Right ventricle myocardium inferior (tissue), 1 donor: ENCODE measurements around the gene PC. TPM values are rescaled to one million over a fixed set of nuclear protein-coding genes. Genes with fewer than 3 reads are reported as not detected.

Experiments used
- ATAC-seq: fragments of 200-7000 bp; cut with Tn5 transposase; one replicate; pipeline ENCODE4 v1.9.1; 2020; ENCODE audit warnings: mild to moderate bottlenecking, moderate library complexity
- DNase-seq: peaks from one replicate; pipeline ENCODE4 v3.0.0; 2021; ENCODE audit errors: missing footprints
- intact Hi-C: fragments of 100-400 bp; cut with DNase I; formaldehyde crosslinking; loops from one replicate; pipeline ENCODE4 v1.11.0; 2022
- total RNA-seq: library from RNA; stranded (reverse); fragmentation: NEBNext Ultra II Directional; extraction: Animal tissue kit (Norgen Biotek cat#: 25700); gene quantifications from one replicate; pipeline ENCODE4 v1.2.1, GENCODE V29; 2021
- donor health status: DM: no; HTN: yes; CAD: no; lungs with severe emphysema.

The PC gene
- total RNA-seq, 1 donor from 2014 or later = 7.5 TPM

GRCh38 chr11:66864172-66864901, 93.8 kb downstream of the PC start:
- intact Hi-C loops = no loop called here
- no peak for DNase-seq
- ATAC-seq = no peak

DNA sequence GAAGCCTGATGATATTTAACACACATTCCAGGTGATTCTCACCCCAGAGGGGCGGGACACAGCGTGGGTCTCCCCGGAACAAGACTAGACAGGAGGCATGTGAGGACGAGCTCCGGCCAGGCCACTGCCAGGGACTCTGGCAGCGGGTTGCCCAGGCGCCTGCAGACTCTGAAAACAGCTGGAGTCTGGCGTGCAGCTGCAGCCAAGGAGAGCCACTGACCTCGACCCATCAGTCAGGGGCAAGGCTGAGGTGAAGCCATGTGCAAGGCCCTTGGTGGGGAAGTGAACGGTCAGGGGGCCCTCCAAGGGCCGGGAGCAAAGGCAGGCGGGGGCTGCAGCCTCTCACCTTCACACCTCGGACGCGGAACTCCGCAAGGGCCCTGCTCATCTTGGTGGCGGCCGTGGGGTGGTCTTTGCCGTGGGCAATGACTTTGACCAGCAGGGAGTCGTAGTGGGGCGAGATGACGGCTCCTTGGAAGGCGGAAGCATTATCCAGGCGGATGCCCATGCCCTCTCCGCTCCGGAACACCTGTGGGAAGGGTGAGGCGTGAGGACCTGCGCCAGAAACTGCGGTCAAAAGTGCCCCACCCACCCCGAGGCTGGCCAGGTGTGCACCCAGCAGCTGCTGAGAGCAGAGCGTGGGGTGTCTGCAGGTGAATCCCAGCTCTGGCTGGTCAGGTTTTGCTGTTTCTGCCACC, 94.6 kb downstream of the PC start:
- ATAC-seq (no peak), DNase-seq (no peak)
- intact Hi-C loops = no loop called here

- intact Hi-C loops = no loop called here
- no peak for DNase-seq
- no peak for ATAC-seq
Measured at GRCh38 chr11:66862559-66863037, 95.6 kb downstream of the PC start.

- DNase-seq (no peak), ATAC-seq (no peak)
- intact Hi-C loops = no loop called here
Measured at GRCh38 chr11:66861774-66862558, 96.2 kb downstream of the PC start.

DNA sequence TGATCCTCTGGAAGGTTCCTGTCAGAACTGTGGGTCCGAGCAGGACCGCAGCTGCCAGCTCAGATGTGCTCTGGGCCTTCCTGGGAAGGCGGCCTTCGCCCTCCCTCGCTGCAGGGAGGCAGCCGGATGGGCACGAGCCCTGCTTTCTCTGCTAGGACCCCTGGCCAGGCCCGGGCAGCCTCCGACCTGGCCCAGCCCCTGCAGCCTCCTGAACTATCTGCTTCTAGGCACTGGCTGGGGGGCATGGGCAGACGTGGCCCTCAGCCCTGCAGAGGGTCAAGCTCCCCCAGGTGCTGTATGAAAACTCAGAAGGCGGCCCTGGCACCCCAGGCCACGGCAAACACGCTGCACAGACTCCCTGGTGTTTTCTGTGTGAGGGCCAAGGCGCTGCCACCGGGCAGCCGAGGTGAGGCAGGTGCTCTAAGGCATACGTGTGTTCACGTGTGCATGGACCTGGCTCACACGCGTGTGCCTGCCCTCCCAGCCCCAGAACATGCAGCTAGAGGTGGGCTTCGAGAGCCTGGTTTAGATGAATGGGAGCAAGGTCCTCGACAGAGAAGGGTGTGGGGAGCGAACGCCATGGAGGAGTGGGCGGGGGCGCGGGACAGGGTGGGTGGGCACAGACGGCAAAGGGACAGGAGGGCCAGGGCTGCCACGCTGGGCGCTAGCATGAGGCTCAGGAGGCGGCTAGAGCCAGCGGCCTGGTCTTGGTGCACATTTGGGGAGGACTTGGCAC, 97.0 kb downstream of the PC start:
- ATAC-seq = no peak
- intact Hi-C loops = no loop called here
- DNase-seq = no peak

GRCh38 chr11:66860449-66860831, 97.7 kb downstream of the PC start:
- intact Hi-C loops = no loop called here
- DNase-seq (no peak), ATAC-seq (no peak)

- ATAC-seq (no peak), DNase-seq (no peak)
Measured at GRCh38 chr11:66859686-66860448, 98.3 kb downstream of the PC start.

DNA sequence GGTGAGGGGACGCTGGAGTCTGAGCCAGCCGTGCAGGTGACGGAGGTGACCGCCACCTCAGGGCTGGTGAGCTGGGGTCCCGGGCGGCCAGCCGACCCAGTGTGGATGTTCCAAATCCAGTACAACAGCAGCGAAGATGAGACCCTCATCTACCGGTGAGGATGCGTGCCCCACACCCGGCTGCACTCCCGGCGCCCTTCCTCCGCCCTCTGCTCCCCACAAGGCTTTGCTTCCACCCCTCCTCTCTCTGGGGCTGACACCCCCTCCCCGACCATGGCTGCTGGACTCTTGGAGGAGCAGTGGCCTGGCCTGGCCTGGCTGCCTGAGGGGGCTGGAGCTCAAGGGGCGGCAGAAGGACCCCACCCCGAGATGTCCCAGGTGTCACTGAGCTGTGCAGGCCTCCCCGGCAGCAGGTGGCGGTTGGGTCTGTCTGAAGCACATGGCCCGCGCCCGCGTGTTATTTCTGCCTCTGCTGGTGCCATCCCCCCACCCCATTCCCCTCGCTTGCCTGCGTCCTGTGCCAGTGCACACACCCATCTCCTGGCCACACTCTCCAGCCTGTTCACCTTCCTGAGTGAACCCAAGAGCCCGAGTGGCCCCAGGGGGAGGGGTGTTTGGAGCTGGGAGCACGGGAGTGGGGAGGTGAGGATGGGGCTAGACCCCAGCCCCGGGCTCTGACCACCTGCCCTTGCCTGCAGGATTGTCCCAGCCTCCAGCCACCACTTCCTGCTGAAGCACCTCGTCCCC, 99.1 kb downstream of the PC start:
- ATAC-seq = no peak
- no peak for DNase-seq
- intact Hi-C loops = loop anchor here (5.0 kb wide), 1 partner anchor 98 kb away; the partner anchor contains the start of gene PC

More at GRCh38 chr11:66859686-66860448, 98.3 kb downstream of the PC start:
- intact Hi-C loops = loop anchor here (5.0 kb wide), 1 partner anchor 97 kb away; the partner anchor contains the start of gene PC

- ATAC-seq (no peak), DNase-seq (no peak)
- intact Hi-C loops = loop anchor here (5.0 kb wide), 1 partner anchor 99 kb away; the partner anchor contains the start of gene PC
Measured at GRCh38 chr11:66858186-66858938, 99.8 kb downstream of the PC start.

DNA sequence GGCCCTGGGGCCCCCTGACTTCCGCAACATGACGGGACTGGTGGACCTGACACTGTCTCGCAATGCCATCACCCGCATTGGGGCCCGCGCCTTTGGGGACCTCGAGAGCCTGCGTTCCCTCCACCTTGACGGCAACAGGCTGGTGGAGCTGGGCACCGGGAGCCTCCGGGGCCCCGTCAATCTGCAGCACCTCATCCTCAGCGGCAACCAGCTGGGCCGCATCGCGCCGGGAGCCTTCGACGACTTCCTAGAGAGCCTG, 100.3 kb downstream of the PC start:
- no peak for ATAC-seq
- intact Hi-C loops = loop anchor here (5.0 kb wide), 1 partner anchor 99 kb away; the partner anchor contains the start of gene PC
- no peak for DNase-seq

DNA sequence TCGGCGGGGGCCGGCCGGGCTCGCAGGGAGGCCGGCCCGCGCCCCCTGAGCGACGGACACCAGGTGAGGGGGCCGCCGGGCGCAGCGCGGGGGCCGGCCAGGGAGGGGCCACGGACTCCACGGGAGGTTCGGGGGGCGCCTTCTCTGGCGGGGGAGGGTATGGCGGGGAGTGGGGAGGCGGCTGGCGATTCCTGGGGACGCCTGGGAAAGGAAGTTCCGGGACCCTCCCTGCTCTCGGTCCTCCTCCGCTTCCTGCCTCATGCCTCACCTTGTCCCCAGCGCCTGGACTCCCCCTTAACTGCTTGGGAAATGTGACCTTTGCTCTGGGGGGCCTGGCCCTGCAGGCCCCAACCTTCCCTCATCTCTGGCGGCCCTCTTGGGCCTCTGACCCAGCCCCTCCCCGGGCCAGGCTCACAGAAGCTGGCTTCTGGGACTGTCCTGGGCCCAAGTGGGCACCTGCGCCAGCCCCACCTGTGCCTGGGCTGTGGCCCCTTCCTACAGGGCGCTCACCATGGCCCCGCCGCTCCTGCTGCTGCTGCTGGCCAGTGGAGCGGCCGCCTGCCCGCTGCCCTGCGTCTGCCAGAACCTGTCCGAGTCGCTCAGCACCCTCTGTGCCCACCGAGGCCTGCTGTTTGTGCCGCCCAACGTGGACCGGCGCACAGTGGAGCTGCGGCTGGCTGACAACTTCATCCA, 100.8 kb downstream of the PC start:
- ATAC-seq (no peak), DNase-seq (no peak)
- intact Hi-C loops = loop anchor here (5.0 kb wide), 1 partner anchor 100 kb away; the partner anchor contains the start of gene PC

- intact Hi-C loops = loop anchor here (5.0 kb wide), 1 partner anchor 101 kb away; the partner anchor contains the start of gene PC
- DNase-seq = peak; percentile 82
Measured at GRCh38 chr11:66856496-66857233, 101.5 kb downstream of the PC start, which contains the start of gene LRFN4. LRFN4 (plus strand) TSS chr11:66857064; CDS start chr11:66857745, 681 bp downstream.

DNA sequence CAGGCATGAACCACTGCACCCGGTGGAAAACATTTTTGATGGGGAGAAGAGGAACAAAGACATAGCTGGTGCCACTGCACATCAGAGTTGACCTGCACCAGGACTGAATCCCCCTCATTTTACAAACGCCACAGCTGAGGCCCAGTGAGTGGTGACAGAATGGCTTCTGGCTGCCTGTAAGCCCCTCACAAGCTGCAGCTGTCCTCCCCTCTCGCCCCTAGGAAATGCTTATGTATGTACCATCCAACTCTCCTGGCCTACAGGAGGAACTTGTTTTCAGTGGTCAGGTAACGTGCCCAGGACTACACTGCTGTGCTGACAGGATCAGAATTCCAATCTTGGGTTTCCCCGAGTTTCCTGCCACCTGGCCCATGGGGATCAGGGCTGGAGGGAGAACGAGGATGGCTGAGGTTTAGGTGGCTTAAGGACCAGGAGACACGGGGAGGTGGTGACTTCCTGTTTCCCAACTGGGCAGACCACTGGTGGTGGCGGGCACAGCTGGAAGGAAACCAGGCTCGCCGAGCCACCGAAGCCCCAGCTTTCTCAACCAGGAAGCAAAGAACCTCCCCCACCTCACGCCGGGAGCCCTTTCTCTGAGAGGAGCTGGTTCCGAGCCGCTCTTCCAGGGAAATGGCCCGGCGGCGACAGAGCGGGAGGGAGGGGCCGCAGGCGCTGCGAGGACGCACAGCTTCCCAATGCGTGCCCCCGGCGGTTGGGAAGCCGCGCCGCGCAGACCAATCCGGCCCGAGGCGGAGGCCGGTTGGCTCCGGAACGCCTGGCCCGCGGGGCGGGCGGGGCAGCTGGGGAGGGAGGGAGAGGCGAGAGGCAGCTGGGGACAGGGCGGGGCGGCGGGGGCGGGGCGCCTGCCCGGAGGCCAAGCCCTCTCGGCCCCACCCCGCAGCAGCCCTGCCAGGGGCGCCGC, 102.3 kb downstream of the PC start:
- intact Hi-C loops = loop anchor here (5.0 kb wide), 1 partner anchor 101 kb away; the partner anchor contains the start of gene PC
- peak; percentile 97 for DNase-seq
- ATAC-seq = peak; percentile 96

More at GRCh38 chr11:66856496-66857233, 101.5 kb downstream of the PC start, which contains the start of gene LRFN4:
- ATAC-seq = peak; percentile 12

DNA sequence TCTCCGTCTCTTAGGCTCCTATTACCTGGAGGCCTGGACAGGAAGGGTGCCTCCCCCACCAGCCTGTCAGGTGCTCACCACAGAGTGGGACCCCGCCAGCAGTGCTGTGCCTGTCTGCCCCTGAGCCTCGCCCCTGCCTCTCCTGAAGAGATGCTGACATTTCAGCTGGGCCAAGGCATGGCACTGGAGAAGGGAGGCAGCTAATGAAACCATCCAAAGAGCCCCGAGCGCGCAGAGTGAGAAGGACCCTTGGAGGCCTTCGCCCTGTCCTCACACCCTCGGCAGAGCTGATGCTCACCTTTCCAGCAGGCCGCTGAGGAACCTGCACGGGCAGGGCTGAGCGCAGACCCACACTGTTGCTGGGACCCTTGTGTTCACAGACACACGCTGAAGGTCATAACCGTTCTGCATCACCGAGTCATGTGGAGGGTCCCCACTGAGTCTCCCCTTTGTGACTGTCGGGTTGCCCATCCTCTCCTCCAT, 103.4 kb downstream of the PC start:
- ATAC-seq (no peak), DNase-seq (no peak)
- intact Hi-C loops = loop anchor here (5.0 kb wide), 1 partner anchor 103 kb away; the partner anchor contains the start of gene PC
